ENCODE data around the gene CAPN8. TPM values are rescaled to one million over a fixed set of nuclear protein-coding genes. Genes with fewer than 3 reads are reported as not detected.

The CAPN8 gene
- total RNA-seq, 1 experiment from 2014 or later = 5.7 TPM

- peak; percentile 68 for DNase-seq (ENCODE audit: unreplicated experiment)
- Mint-ChIP-seq H3K27ac (ENCODE audit: low read depth, unreplicated experiment) (no peak overlapping the region), H3K4me1 (ENCODE audit: insufficient read depth, unreplicated experiment) (peaks cover 26% of the 10 kb centered on the region), H3K4me3 (ENCODE audit: unreplicated experiment) (no peak overlapping the region), H3K9me3 (ENCODE audit: unreplicated experiment) (no peaks in the 10 kb centered on the region), H3K36me3 (ENCODE audit: insufficient read depth, unreplicated experiment) (peaks cover 6% of the 10 kb centered on the region), H3K27me3 (ENCODE audit: insufficient read depth, unreplicated experiment) (no peaks in the 10 kb centered on the region)
- ChIA-PET POLR2A (interaction anchor here (0.6 to 0.7 kb wide), 2 partner anchors 13 to 39 kb away, joined by 3 to 4 read pairs; no protein-coding TSS in a partner anchor), CTCF (interaction anchor here (0.5 to 4.8 kb wide), 12 partner anchors 16 to 874 kb away, joined by 3 to 33 read pairs (median 4); no protein-coding TSS in a partner anchor)
- intact Hi-C loops (cut with micrococcal nuclease) = no loop called here
- BruUV-seq (replicated peaks) = no TSS peak
- TF ChIP-seq CTCF (IDR thresholded peaks at IDR 0.05; ENCODE audit: unreplicated experiment) = no peak
These were observed 2.1 kb upstream of the CAPN8 start for GRCh38 chr1:223667484-223668182.

- POLR2A ChIA-PET = interaction anchor here (1.2 kb wide), 1 partner anchor 31 kb away, joined by 3 read pairs; no protein-coding TSS in a partner anchor
These were observed 1.4 kb downstream of the CAPN8 start for GRCh38 chr1:223664106-223664505.

GRCh38 chr1:223662943-223663342 is 2.6 kb downstream of the CAPN8 start:
- no peak for DNase-seq (ENCODE audit: unreplicated experiment)
- Mint-ChIP-seq H3K4me1 (ENCODE audit: insufficient read depth, unreplicated experiment) (peaks cover 22% of the 10 kb centered on the region), H3K27ac (ENCODE audit: low read depth, unreplicated experiment) (no peak overlapping the region), H3K9me3 (ENCODE audit: unreplicated experiment) (no peaks in the 10 kb centered on the region), H3K4me3 (ENCODE audit: unreplicated experiment) (no peak overlapping the region), H3K27me3 (ENCODE audit: insufficient read depth, unreplicated experiment) (no peaks in the 10 kb centered on the region), H3K36me3 (ENCODE audit: insufficient read depth, unreplicated experiment) (peaks cover 6% of the 10 kb centered on the region)
- intact Hi-C loops (cut with micrococcal nuclease) = no loop called here
- ChIA-PET CTCF (interaction anchor here (0.7 to 4.8 kb wide), 4 partner anchors 10 to 926 kb away, joined by 4 to 33 read pairs (median 10); partner anchors contain the start of gene FAM177B), POLR2A (no interaction called here)
- no peak for TF ChIP-seq CTCF (IDR thresholded peaks at IDR 0.05; ENCODE audit: unreplicated experiment)
- BruUV-seq (replicated peaks) = no TSS peak

More at GRCh38 chr1:223664106-223664505, 1.4 kb downstream of the CAPN8 start:
- Mint-ChIP-seq H3K9me3 (ENCODE audit: unreplicated experiment) (no peaks in the 10 kb centered on the region), H3K36me3 (ENCODE audit: insufficient read depth, unreplicated experiment) (peaks cover 6% of the 10 kb centered on the region), H3K27ac (ENCODE audit: low read depth, unreplicated experiment) (no peak overlapping the region), H3K4me1 (ENCODE audit: insufficient read depth, unreplicated experiment) (peaks cover 26% of the 10 kb centered on the region), H3K27me3 (ENCODE audit: insufficient read depth, unreplicated experiment) (no peaks in the 10 kb centered on the region), H3K4me3 (ENCODE audit: unreplicated experiment) (no peak overlapping the region)
- TF ChIP-seq CTCF (IDR thresholded peaks at IDR 0.05; ENCODE audit: unreplicated experiment) = no peak
- DNase-seq (ENCODE audit: unreplicated experiment) = no peak
- CTCF ChIA-PET = interaction anchor here (0.6 to 4.8 kb wide), 10 partner anchors 8 to 874 kb away, joined by 3 to 33 read pairs (median 3); no protein-coding TSS in a partner anchor
- no TSS peak for BruUV-seq (replicated peaks)
- intact Hi-C loops (cut with micrococcal nuclease) = no loop called here

GRCh38 chr1:223659711-223660110 is 5.8 kb downstream of the CAPN8 start:
- peaks cover 12% of the 10 kb centered on the region for H3K4me1 Mint-ChIP-seq (ENCODE audit: insufficient read depth, unreplicated experiment)
- H3K4me3 Mint-ChIP-seq (ENCODE audit: unreplicated experiment) = no peak overlapping the region
- intact Hi-C loops (cut with micrococcal nuclease) = no loop called here
- no peaks in the 10 kb centered on the region for H3K9me3 Mint-ChIP-seq (ENCODE audit: unreplicated experiment)
- no TSS peak for BruUV-seq (replicated peaks)
- ChIA-PET CTCF (interaction anchor here (0.6 to 1.7 kb wide), 6 partner anchors 24 to 535 kb away, joined by 3 to 6 read pairs (median 4); partner anchors contain the start of gene CAPN2), POLR2A (interaction anchor here (0.8 to 2.0 kb wide), 2 partner anchors 20 to 426 kb away, joined by 3 to 5 read pairs; no protein-coding TSS in a partner anchor)
- no peak overlapping the region for H3K27ac Mint-ChIP-seq (ENCODE audit: low read depth, unreplicated experiment)
- H3K36me3 Mint-ChIP-seq (ENCODE audit: insufficient read depth, unreplicated experiment) = peaks cover 6% of the 10 kb centered on the region
- no peak for TF ChIP-seq CTCF (IDR thresholded peaks at IDR 0.05; ENCODE audit: unreplicated experiment)
- no peaks in the 10 kb centered on the region for H3K27me3 Mint-ChIP-seq (ENCODE audit: insufficient read depth, unreplicated experiment)
- no peak for DNase-seq (ENCODE audit: unreplicated experiment)
